Chondrocyte (in vitro differentiated cells): ENCODE measurements around the gene MYCL. TPM values are rescaled to one million over a fixed set of nuclear protein-coding genes. Genes with fewer than 3 reads are reported as not detected.

Experiments used
- DNase-seq: peaks from one replicate; pipeline ENCODE4 v3.0.0; 2021; ENCODE audit warnings: mixed read lengths, low spot score
- H3K27ac Mint-ChIP-seq: one replicate; pipeline ENCODE4 v1.8.0; 2021; ENCODE audit warnings: mild to moderate bottlenecking, moderate library complexity, mixed read lengths; ENCODE audit not compliant: unreplicated experiment
- H3K27me3 Mint-ChIP-seq: 2 replicates; pipeline ENCODE4 v1.8.0; 2021; ENCODE audit warnings: low read depth, mixed read lengths
- H3K36me3 Mint-ChIP-seq: 2 replicates; pipeline ENCODE4 v1.8.0; 2021; ENCODE audit warnings: low read depth, mixed read lengths
- H3K4me1 Mint-ChIP-seq: 2 replicates; pipeline ENCODE4 v1.8.0; 2021; ENCODE audit warnings: low read depth, mild to moderate bottlenecking, mixed read lengths
- H3K4me3 Mint-ChIP-seq: one replicate; pipeline ENCODE4 v1.8.0; 2021; ENCODE audit warnings: mild to moderate bottlenecking, moderate library complexity, mixed read lengths; ENCODE audit not compliant: unreplicated experiment
- H3K9me3 Mint-ChIP-seq: 2 replicates; pipeline ENCODE4 v1.8.0; 2021; ENCODE audit warnings: low read depth, mixed read lengths
- total RNA-seq: library from RNA; stranded (reverse); gene quantifications from 3 replicates; pipeline ENCODE4 v1.2.1, GENCODE V29; 2021
- TF ChIP-seq, protein P1 (sequence below): fragments of 200-600 bp; sonication (generic); IDR thresholded peaks from 2 replicates; pipeline ENCODE4 v1.5.0; 2021; ENCODE audit warnings: antibody characterized with exemption, mild to moderate bottlenecking, moderate library complexity

Gene MYCL
- total RNA-seq, 1 donor from 2014 or later, result 0.47 TPM

DNA sequence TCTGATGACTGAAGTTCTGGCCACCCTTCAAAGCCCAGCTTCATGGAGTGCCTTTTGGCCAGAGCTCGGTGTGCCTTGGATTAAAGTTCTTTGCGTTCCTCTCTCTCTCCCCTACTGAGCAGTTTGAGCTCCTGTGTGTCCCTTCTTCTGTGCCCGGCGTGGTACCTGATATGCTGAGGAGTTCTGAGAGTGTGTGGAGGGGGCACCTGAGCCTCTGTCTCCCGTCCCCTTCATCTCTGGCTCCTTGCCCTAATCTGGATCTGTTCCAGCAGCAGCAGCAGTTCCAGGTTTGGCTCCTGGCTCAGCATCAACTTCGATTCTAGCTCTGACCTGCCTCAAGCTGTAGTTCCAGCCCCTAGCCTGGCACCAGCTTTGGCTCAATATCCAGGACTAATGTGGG lies 25.1 kb upstream of the MYCL start:
- no peak for DNase-seq
- Mint-ChIP-seq H3K36me3 (no peaks in the 10 kb centered on the region), H3K4me3 (no peak overlapping the region)

DNA sequence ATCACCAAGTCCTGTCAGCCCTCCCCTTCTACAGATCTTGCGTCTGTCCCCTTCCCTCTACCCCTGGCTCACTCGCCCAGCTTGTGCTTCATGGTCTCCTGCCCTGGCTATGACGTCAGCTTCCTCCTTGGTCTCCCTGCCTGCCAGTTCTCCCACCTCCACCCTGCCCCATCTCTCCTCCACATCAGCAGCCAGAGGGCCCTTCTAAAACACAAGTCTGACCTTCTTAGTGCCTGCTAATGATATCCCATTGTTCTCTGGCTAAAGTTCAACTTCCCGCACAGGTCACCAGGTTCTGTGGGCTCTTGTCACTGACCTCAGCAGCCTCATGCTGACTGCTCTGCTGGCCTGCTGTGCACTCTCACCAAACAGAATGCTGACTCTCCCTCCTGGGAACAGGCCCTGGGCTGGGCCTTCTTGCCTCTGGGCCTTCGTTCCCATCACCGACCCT lies 24.7 kb upstream of the MYCL start:
- TF ChIP-seq, protein P1, sequence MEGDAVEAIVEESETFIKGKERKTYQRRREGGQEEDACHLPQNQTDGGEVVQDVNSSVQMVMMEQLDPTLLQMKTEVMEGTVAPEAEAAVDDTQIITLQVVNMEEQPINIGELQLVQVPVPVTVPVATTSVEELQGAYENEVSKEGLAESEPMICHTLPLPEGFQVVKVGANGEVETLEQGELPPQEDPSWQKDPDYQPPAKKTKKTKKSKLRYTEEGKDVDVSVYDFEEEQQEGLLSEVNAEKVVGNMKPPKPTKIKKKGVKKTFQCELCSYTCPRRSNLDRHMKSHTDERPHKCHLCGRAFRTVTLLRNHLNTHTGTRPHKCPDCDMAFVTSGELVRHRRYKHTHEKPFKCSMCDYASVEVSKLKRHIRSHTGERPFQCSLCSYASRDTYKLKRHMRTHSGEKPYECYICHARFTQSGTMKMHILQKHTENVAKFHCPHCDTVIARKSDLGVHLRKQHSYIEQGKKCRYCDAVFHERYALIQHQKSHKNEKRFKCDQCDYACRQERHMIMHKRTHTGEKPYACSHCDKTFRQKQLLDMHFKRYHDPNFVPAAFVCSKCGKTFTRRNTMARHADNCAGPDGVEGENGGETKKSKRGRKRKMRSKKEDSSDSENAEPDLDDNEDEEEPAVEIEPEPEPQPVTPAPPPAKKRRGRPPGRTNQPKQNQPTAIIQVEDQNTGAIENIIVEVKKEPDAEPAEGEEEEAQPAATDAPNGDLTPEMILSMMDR, result no peak
- Mint-ChIP-seq H3K9me3 (no peaks in the 10 kb centered on the region), H3K27me3 (peaks cover 19% of the 10 kb centered on the region), H3K4me1 (peaks cover 7% of the 10 kb centered on the region), H3K27ac (no peak overlapping the region), H3K36me3 (no peaks in the 10 kb centered on the region), H3K4me3 (no peak overlapping the region)
- no peak for DNase-seq

More for the DNA sequence above, 25.1 kb upstream of the MYCL start:
- peaks cover 7% of the 10 kb centered on the region for H3K4me1 Mint-ChIP-seq
- H3K27me3 Mint-ChIP-seq, result peaks cover 14% of the 10 kb centered on the region
- H3K27ac Mint-ChIP-seq, result no peak overlapping the region
- TF ChIP-seq, protein P1, result no peak
- H3K9me3 Mint-ChIP-seq, result no peaks in the 10 kb centered on the region

DNA sequence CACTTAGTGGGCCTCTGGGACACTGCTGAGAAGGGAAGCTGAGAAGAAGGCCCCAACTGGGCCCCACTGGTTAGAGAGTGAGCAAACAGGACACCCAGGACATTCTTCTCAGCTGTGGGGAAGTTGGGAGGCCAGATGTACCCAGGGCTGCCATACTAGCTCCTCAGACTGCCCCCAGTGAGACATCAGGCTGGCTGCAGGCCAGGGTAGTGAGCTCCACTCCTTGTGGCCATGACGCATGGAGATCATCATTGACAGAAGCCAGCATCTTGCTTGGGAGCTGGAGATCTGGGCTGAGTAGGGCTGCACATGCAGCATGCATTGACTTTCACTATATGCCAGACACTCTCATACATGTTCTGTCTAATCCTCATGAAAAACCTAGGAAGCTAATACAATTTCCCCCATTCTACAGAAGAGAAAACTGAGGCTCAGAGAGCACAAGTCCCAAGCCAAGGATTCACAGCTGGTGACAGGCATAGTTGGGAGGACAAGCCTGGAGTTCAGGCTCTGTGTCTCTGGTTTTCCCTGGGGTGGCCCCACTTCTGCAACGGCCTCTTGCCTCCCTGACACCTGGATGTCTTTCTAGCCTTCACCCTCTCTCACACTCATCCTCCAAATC lies 24.1 kb upstream of the MYCL start:
- H3K9me3 Mint-ChIP-seq, result no peaks in the 10 kb centered on the region
- H3K4me1 Mint-ChIP-seq, result peaks cover 7% of the 10 kb centered on the region
- no peak for DNase-seq
- no peaks in the 10 kb centered on the region for H3K36me3 Mint-ChIP-seq
- peaks cover 20% of the 10 kb centered on the region for H3K27me3 Mint-ChIP-seq
- TF ChIP-seq, protein P1, result no peak
- no peak overlapping the region for H3K27ac Mint-ChIP-seq
- no peak overlapping the region for H3K4me3 Mint-ChIP-seq

- TF ChIP-seq, protein P1, result no peak
- H3K27ac Mint-ChIP-seq, result no peak overlapping the region
- H3K27me3 Mint-ChIP-seq, result peaks cover 26% of the 10 kb centered on the region
- DNase-seq, result peak; percentile 58
- H3K4me3 Mint-ChIP-seq, result no peak overlapping the region
- peaks cover 7% of the 10 kb centered on the region for H3K4me1 Mint-ChIP-seq
- no peaks in the 10 kb centered on the region for H3K36me3 Mint-ChIP-seq
- no peaks in the 10 kb centered on the region for H3K9me3 Mint-ChIP-seq
Measured at GRCh38 chr1:39922251-39922688, 20.6 kb upstream of the MYCL start.

DNA sequence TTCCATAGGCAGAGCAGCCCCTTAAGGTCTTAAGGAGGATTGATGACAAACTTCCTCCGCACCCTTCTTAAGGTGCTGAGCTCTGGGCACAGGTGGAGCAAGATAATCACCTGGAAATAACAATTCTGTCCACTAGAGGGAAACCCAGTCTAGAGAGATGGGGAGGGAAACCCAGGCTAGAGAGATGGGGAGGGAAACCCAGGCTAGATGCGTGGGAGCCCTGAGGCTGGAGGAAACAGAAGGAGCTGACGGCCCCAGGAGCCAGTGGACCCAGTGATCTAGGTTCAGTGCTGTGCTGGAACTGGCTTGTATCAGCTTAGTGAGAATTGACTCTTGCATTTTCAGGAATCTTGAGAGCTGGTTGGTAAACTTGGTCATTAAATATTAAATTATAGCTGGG lies 17.8 kb upstream of the MYCL start:
- Mint-ChIP-seq H3K9me3 (no peaks in the 10 kb centered on the region), H3K4me1 (peaks cover 3% of the 10 kb centered on the region), H3K27ac (no peak overlapping the region), H3K27me3 (peaks cover 25% of the 10 kb centered on the region), H3K4me3 (no peak overlapping the region), H3K36me3 (no peaks in the 10 kb centered on the region)
- TF ChIP-seq, protein P1, result peak; percentile 80
- peak; percentile 19 for DNase-seq
